T-helper 2 cell (primary cell): ENCODE results near the gene WWOX.

Source experiments
- DNase-seq, 5 experiments: peaks; one replicate each; pipeline versions ENCODE4 v3.0.0 to v3.0.0-alpha.2; 2012 to 2022

The WWOX gene

GRCh38 chr16:79089735-79090284 is 990.4 kb downstream of the WWOX start:
- peak in 3 of 5 experiments; percentile 26 to 92 (median 51) for DNase-seq

GRCh38 chr16:79090966-79091365 is 991.5 kb downstream of the WWOX start:
- peak in 1 of 5 experiments; percentile 59 for DNase-seq

- no peak for DNase-seq
These were observed 993.4 kb downstream of the WWOX start for GRCh38 chr16:79092846-79093245.

- peak in 3 of 5 experiments; percentile 10 to 81 (median 12) for DNase-seq
These were observed 994.1 kb downstream of the WWOX start for GRCh38 chr16:79093554-79093967.

GRCh38 chr16:79096246-79096645 is 996.8 kb downstream of the WWOX start:
- no peak for DNase-seq

- DNase-seq = no peak
These were observed 997.7 kb downstream of the WWOX start for GRCh38 chr16:79097166-79097565.

GRCh38 chr16:79097771-79098170 is 998.3 kb downstream of the WWOX start:
- no peak for DNase-seq

- no peak for DNase-seq
These were observed 999.5 kb downstream of the WWOX start for GRCh38 chr16:79098907-79099306.

- no peak for DNase-seq
These were observed 1000.3 kb downstream of the WWOX start for GRCh38 chr16:79099716-79100115.

GRCh38 chr16:79100447-79100846 is 1001.0 kb downstream of the WWOX start:
- DNase-seq = no peak

GRCh38 chr16:79101491-79101890 is 1002.0 kb downstream of the WWOX start:
- DNase-seq = no peak

- DNase-seq = no peak
These were observed 1005.1 kb downstream of the WWOX start for GRCh38 chr16:79104567-79104966.

- no peak for DNase-seq
These were observed 1007.8 kb downstream of the WWOX start for GRCh38 chr16:79107301-79107700.

GRCh38 chr16:79109771-79110170 is 1010.3 kb downstream of the WWOX start:
- no peak for DNase-seq

GRCh38 chr16:79110242-79110641 is 1010.8 kb downstream of the WWOX start:
- no peak for DNase-seq

- DNase-seq = no peak
These were observed 1011.5 kb downstream of the WWOX start for GRCh38 chr16:79110953-79111352.

- DNase-seq = no peak
These were observed 1013.0 kb downstream of the WWOX start for GRCh38 chr16:79112462-79112861.

GRCh38 chr16:79113826-79114225 is 1014.4 kb downstream of the WWOX start:
- no peak for DNase-seq

- DNase-seq = no peak
These were observed 1015.3 kb downstream of the WWOX start for GRCh38 chr16:79114759-79115158.

GRCh38 chr16:79121906-79122305 is 1022.5 kb downstream of the WWOX start:
- DNase-seq = no peak

GRCh38 chr16:79122343-79122742 is 1022.9 kb downstream of the WWOX start:
- DNase-seq = no peak

GRCh38 chr16:79124016-79124756 is 1024.7 kb downstream of the WWOX start:
- DNase-seq = no peak

- no peak for DNase-seq
These were observed 1028.3 kb downstream of the WWOX start for GRCh38 chr16:79127766-79128165.

- DNase-seq = no peak
These were observed 1029.3 kb downstream of the WWOX start for GRCh38 chr16:79128706-79129105.

- DNase-seq = no peak
These were observed 1031.2 kb downstream of the WWOX start for GRCh38 chr16:79130616-79131015.
